GM19395 (cell line): ENCODE data around the gene EEF1A2.

ENCODE experiments used
- ATAC-seq: cut with Tn5 transposase; IDR thresholded peaks from one replicate; pipeline ENCODE4 v1.9.1; 2021; ENCODE audit warnings: mild to moderate bottlenecking, moderate library complexity; ENCODE audit not compliant: unreplicated experiment

EEF1A2 gene

GRCh38 chr20:63500902-63501817 lies 2.3 kb upstream of the EEF1A2 start:
- ATAC-seq = no peak

- no peak for ATAC-seq
These were observed 1.4 kb upstream of the EEF1A2 start for GRCh38 chr20:63500151-63500901.

GRCh38 chr20:63499338-63499969 lies 571 bp upstream of the EEF1A2 start:
- ATAC-seq = no peak

GRCh38 chr20:63497946-63498935 lies 642 bp downstream of the EEF1A2 start:
- no peak for ATAC-seq

- ATAC-seq = no peak
These were observed 1.5 kb downstream of the EEF1A2 start for GRCh38 chr20:63497138-63497945.

GRCh38 chr20:63496596-63497120 lies 2.2 kb downstream of the EEF1A2 start:
- no peak for ATAC-seq

GRCh38 chr20:63495741-63496595 lies 2.9 kb downstream of the EEF1A2 start:
- ATAC-seq = no peak

GRCh38 chr20:63495167-63495720 lies 3.6 kb downstream of the EEF1A2 start:
- ATAC-seq = no peak

GRCh38 chr20:63494420-63495166 lies 4.3 kb downstream of the EEF1A2 start:
- no peak for ATAC-seq

- no peak for ATAC-seq
These were observed 4.8 kb downstream of the EEF1A2 start for GRCh38 chr20:63494084-63494419.

GRCh38 chr20:63493563-63494020 lies 5.3 kb downstream of the EEF1A2 start:
- ATAC-seq = no peak

- no peak for ATAC-seq
These were observed 5.9 kb downstream of the EEF1A2 start for GRCh38 chr20:63492982-63493381.

- ATAC-seq = no peak
These were observed 6.4 kb downstream of the EEF1A2 start for GRCh38 chr20:63492518-63492917.

- no peak for ATAC-seq
These were observed 7.2 kb downstream of the EEF1A2 start for GRCh38 chr20:63491635-63492230.

- ATAC-seq = no peak
These were observed 7.8 kb downstream of the EEF1A2 start for GRCh38 chr20:63491078-63491477.

GRCh38 chr20:63490416-63490815 lies 8.5 kb downstream of the EEF1A2 start:
- ATAC-seq = no peak
